H1 (cell line): ENCODE measurements around the gene RPL41. TPM values are rescaled to one million over a fixed set of nuclear protein-coding genes. Genes with fewer than 3 reads are reported as not detected.

Experiments used
- CTCF ChIA-PET: fragments of 300-600 bp; sonication (Branson Sonifier 250); formaldehyde crosslinking; loops from one replicate; lab custom pipeline; 2021; ENCODE audit not compliant: partially characterized antibody; lab: Charles Lee
- POLR2A ChIA-PET: fragments of 300-600 bp; sonication (Branson Sonifier 250); formaldehyde crosslinking; loops from one replicate; lab custom pipeline; 2021; ENCODE audit warnings: inconsistent platforms; ENCODE audit not compliant: partially characterized antibody; lab: Charles Lee
- DNase-seq, 2 experiments: peaks; one replicate each; pipeline versions ENCODE4 v3.0.0 to v3.0.0-alpha.2; 2010 to 2022; ENCODE audit warnings: low spot score in 2 of 2, low read depth in 1 of 2, mixed read lengths in 1 of 2
- FAIRE-seq: peaks from 2 replicates; lab custom pipeline; 2011; peaks lifted over from hg19 to GRCh38; lab: Jason Lieb, UNC
- H2AFZ ChIP-seq: 2 replicates; pipeline ENCODE4 v1.8.1; 2012; ENCODE audit warnings: low read length, inconsistent platforms
- H2AK5ac ChIP-seq: 2 replicates; pipeline ENCODE4 v1.6.1; 2013; ENCODE audit warnings: low read depth, low read length
- H2BK120ac ChIP-seq: replicated peaks from 2 replicates; pipeline ENCODE3; 2013; ENCODE audit warnings: low read depth, low read length, inconsistent platforms
- H2BK12ac ChIP-seq: 2 replicates; pipeline ENCODE4 v1.6.1; 2013; ENCODE audit warnings: low read depth, low read length
- H2BK15ac ChIP-seq: 2 replicates; pipeline ENCODE4 v1.6.1; 2013; ENCODE audit warnings: low read length
- H2BK20ac ChIP-seq: 2 replicates; pipeline ENCODE4 v1.6.1; 2013; ENCODE audit warnings: low read length
- H2BK5ac ChIP-seq: 2 replicates; pipeline ENCODE4 v1.6.1; 2013; ENCODE audit warnings: low read depth, low read length
- H3K14ac ChIP-seq: 2 replicates; pipeline ENCODE4 v1.6.1; 2013; ENCODE audit warnings: inconsistent platforms; ENCODE audit not compliant: insufficient read length
- H3K18ac ChIP-seq: 2 replicates; pipeline ENCODE4 v1.6.1; 2013; ENCODE audit warnings: low read length; ENCODE audit errors: extremely low read depth
- H3K23ac ChIP-seq: 2 replicates; pipeline ENCODE4 v1.6.1; 2013; ENCODE audit warnings: inconsistent platforms; ENCODE audit not compliant: insufficient read length
- H3K23me2 ChIP-seq: 2 replicates; pipeline ENCODE4 v1.6.1; 2013; ENCODE audit warnings: low read depth, low read length
- H3K27ac ChIP-seq: 2 replicates; pipeline ENCODE4 v1.6.1; 2011; ENCODE audit warnings: low read depth, low read length, inconsistent platforms
- H3K27me3 ChIP-seq, 4 experiments: replicated peaks in 1 of 4; 1 replicate in 1 of 4; 2 replicates in 3 of 4; pipeline versions ENCODE4 v1.6.1 to v1.8.1; 2011 to 2013; ENCODE audit warnings: low read length in 3 of 4, mild to moderate bottlenecking in 3 of 4, inconsistent platforms in 2 of 4, mixed read lengths in 2 of 4, moderate library complexity in 1 of 4; ENCODE audit not compliant: control insufficient read depth in 3 of 4, insufficient read depth in 3 of 4; ENCODE audit errors: extremely low read depth in 1 of 4
- H3K36me3 ChIP-seq, 4 experiments: 2 replicates each; pipeline versions ENCODE4 v1.6.1 to v1.8.1; 2011 to 2013; ENCODE audit warnings: mild to moderate bottlenecking in 4 of 4, low read length in 3 of 4, moderate library complexity in 2 of 4, control low read depth in 1 of 4, inconsistent platforms in 1 of 4; ENCODE audit not compliant: insufficient read depth in 4 of 4, control insufficient read depth in 2 of 4
- H3K4ac ChIP-seq: replicated peaks from 2 replicates; pipeline ENCODE3; 2013; ENCODE audit warnings: low read length, low read depth, mixed read lengths, inconsistent platforms; ENCODE audit not compliant: insufficient read length
- H3K4me1 ChIP-seq, 4 experiments: replicated peaks in 1 of 4; 1 replicate in 1 of 4; 2 replicates in 3 of 4; pipeline versions ENCODE4 v1.6.1 to v1.8.1; 2011 to 2013; ENCODE audit warnings: low read length in 3 of 4, inconsistent platforms in 2 of 4, mixed read lengths in 1 of 4; ENCODE audit not compliant: insufficient read depth in 4 of 4, control insufficient read depth in 3 of 4
- H3K4me2 ChIP-seq, 2 experiments: 2 replicates each; pipeline versions ENCODE4 v1.6.1 to v1.8.1; 2011 to 2013; ENCODE audit warnings: low read depth in 2 of 2, low read length in 2 of 2, control low read depth in 1 of 2, inconsistent platforms in 1 of 2, mild to moderate bottlenecking in 1 of 2; ENCODE audit not compliant: insufficient read depth in 1 of 2
- H3K4me3 ChIP-seq, 4 experiments: fragments of 200-600, 300-600 bp in 1 of 4; sonication (generic), shearing (Covaris generic), sonication (Bioruptor Twin) in 1 of 4; 2 replicates each; pipeline versions ENCODE4 v1.5.1 to v1.8.1; 2011 to 2016; ENCODE audit warnings: low read length in 4 of 4, low read depth in 3 of 4, control low read depth in 2 of 4, inconsistent platforms in 2 of 4, mild to moderate bottlenecking in 2 of 4, mixed read lengths in 1 of 4, moderate library complexity in 1 of 4; ENCODE audit not compliant: insufficient read depth in 2 of 4; ENCODE audit errors: extremely low read depth in 1 of 4
- H3K56ac ChIP-seq: replicated peaks from 2 replicates; pipeline ENCODE3; 2013; ENCODE audit warnings: low read depth, mild to moderate bottlenecking, mixed read lengths, low read length, inconsistent platforms; ENCODE audit not compliant: insufficient read length
- H3K79me1 ChIP-seq: 2 replicates; pipeline ENCODE4 v1.6.1; 2013; ENCODE audit warnings: low read depth, low read length, control low read depth
- H3K79me2 ChIP-seq, 2 experiments: 2 replicates each; pipeline versions ENCODE4 v1.6.1 to v1.8.1; 2012 to 2013; ENCODE audit warnings: low read length in 2 of 2, mild to moderate bottlenecking in 2 of 2, inconsistent platforms in 1 of 2; ENCODE audit not compliant: insufficient read depth in 2 of 2, control insufficient read depth in 1 of 2
- H3K9ac ChIP-seq, 4 experiments: replicated peaks in 1 of 4; 1 replicate in 1 of 4; 2 replicates in 3 of 4; pipeline versions ENCODE4 v1.6.1 to v1.8.1; 2011 to 2013; ENCODE audit warnings: low read depth in 3 of 4, low read length in 3 of 4, control low read depth in 2 of 4, mild to moderate bottlenecking in 2 of 4, moderate library complexity in 2 of 4, inconsistent platforms in 1 of 4; ENCODE audit errors: extremely low read depth in 1 of 4
- H3K9me3 ChIP-seq, 2 experiments: 2 replicates each; pipeline versions ENCODE4 v1.6.1 to v1.8.1; 2012 to 2013; ENCODE audit warnings: mild to moderate bottlenecking in 2 of 2, moderate library complexity in 2 of 2, control low read depth in 1 of 2, inconsistent platforms in 1 of 2, low read depth in 1 of 2, low read length in 1 of 2, mixed read lengths in 1 of 2; ENCODE audit not compliant: insufficient read depth in 2 of 2
- H4K20me1 ChIP-seq, 2 experiments: replicated peaks in 1 of 2; 2 replicates each; pipeline versions ENCODE3 to v1.8.1; 2011 to 2013; ENCODE audit warnings: inconsistent platforms in 2 of 2, low read length in 2 of 2, mild to moderate bottlenecking in 1 of 2; ENCODE audit not compliant: insufficient read depth in 2 of 2, control insufficient read depth in 1 of 2
- H4K5ac ChIP-seq: 2 replicates; pipeline ENCODE4 v1.6.1; 2013; ENCODE audit warnings: low read length, low read depth, mixed read lengths, inconsistent platforms; ENCODE audit not compliant: insufficient read length
- H4K8ac ChIP-seq: 2 replicates; pipeline ENCODE4 v1.8.0; 2013; ENCODE audit warnings: mild to moderate bottlenecking, moderate library complexity, low read length, inconsistent platforms; ENCODE audit not compliant: insufficient read depth; ENCODE audit errors: extremely low read depth
- H4K91ac ChIP-seq: replicated peaks from 2 replicates; pipeline ENCODE3; 2013; ENCODE audit warnings: low read length, mixed read lengths, inconsistent platforms; ENCODE audit not compliant: insufficient read length
- BACH1 ChIP-seq: IDR thresholded peaks from 2 replicates; pipeline ENCODE4 v1.6.1; 2012; ENCODE audit warnings: low read length, improper control_type of control experiment
- BCL11A ChIP-seq, 2 experiments: IDR thresholded peaks; one replicate each; pipeline ENCODE4 v1.6.1; 2011; ENCODE audit warnings: low read depth in 2 of 2, low read length in 2 of 2, mild to moderate bottlenecking in 2 of 2
- EGR1 ChIP-seq: IDR thresholded peaks from 2 replicates; pipeline ENCODE4 v1.6.1; 2011; ENCODE audit warnings: low read depth, low read length, borderline replicate concordance
- HDAC2 ChIP-seq, 2 experiments: fragments of 300-600 bp in 1 of 2; sonication (generic) in 1 of 2; IDR thresholded peaks; 2 replicates each; pipeline ENCODE4 v1.6.1; 2011 to 2012; ENCODE audit warnings: low read depth in 2 of 2, low read length in 2 of 2, mild to moderate bottlenecking in 2 of 2, moderate library complexity in 2 of 2, borderline replicate concordance in 1 of 2, inconsistent platforms in 1 of 2
- NRF1 ChIP-seq: IDR thresholded peaks from 2 replicates; pipeline ENCODE4 v1.6.1; 2011; ENCODE audit warnings: mild to moderate bottlenecking, low read depth, low read length, improper control_type of control experiment
- SIN3A ChIP-seq, 2 experiments: IDR thresholded peaks in 1 of 2; conservative IDR thresholded peaks in 1 of 2; 2 replicates each; pipeline ENCODE4 v1.6.1; 2011 to 2012; ENCODE audit warnings: low read length in 2 of 2, improper control_type of control experiment in 1 of 2, low read depth in 1 of 2, mild to moderate bottlenecking in 1 of 2
- SRF ChIP-seq: IDR thresholded peaks from 2 replicates; pipeline ENCODE4 v1.6.1; 2011; ENCODE audit warnings: mild to moderate bottlenecking, low read depth, low read length, moderate library complexity
- TAF1 ChIP-seq: IDR thresholded peaks from 2 replicates; pipeline ENCODE4 v1.6.1; 2011; ENCODE audit warnings: mild to moderate bottlenecking, low read depth, low read length
- USF2 ChIP-seq: IDR thresholded peaks from 2 replicates; pipeline ENCODE4 v1.6.1; 2011; ENCODE audit warnings: low read length, improper control_type of control experiment
- WGBS, 2 experiments: shearing (Covaris generic) in 1 of 2; methylation state at CpG; one replicate each; pipeline versions ENCODE4 v1.1.6 to v1.1.7; 2013 to 2015; ENCODE audit warnings: low lambda C conversion rate in 2 of 2, mixed read lengths in 2 of 2, inconsistent platforms in 1 of 2, low coverage in 1 of 2, missing lambda C conversion rate in 1 of 2; ENCODE audit not compliant: insufficient replicate concordance in 2 of 2, insufficient coverage in 1 of 2, insufficient read length in 1 of 2; ENCODE audit errors: extremely low coverage in 1 of 2, missing lambda C conversion rate in 1 of 2; 5-methylcytosine and 5-hydroxymethylcytosine counted together
- polyA plus RNA-seq, 7 experiments: library from polyadenylated mRNA; depleted of rRNA in 3 of 7; stranded (reverse) in 5 of 7; unstranded in 2 of 7; fragments of >200 nt in 5 of 7; fragments of 200-250 nt in 2 of 7; gene quantifications; 1 replicate in 5 of 7; 2 replicates in 1 of 7; 4 replicates in 1 of 7; pipeline versions ENCODE4 v1.2.1 to v1.2.3, GENCODE V29; 2011 to 2013; ENCODE audit warnings: missing spikeins in 2 of 7, mixed read lengths in 2 of 7
- total RNA-seq: library from RNA; stranded (reverse); fragmentation: NEBNext Ultra II Directional; extraction: Animal tissue kit (Norgen Biotek cat#: 25700); gene quantifications from 2 replicates; pipeline ENCODE4 v1.2.1, GENCODE V29; 2021

Gene RPL41
- total and polyA plus RNA-seq, 2 of the 8 experiments (the other 6 are each of a cell fraction or from before 2014, with no cell fraction given), result 4,440 to 16,488 TPM

- Histone ChIP-seq H3K23ac (no peak overlapping the region), H4K8ac (no peak overlapping the region; the same call in 1 of the 2 replicates), H2BK20ac (no peak overlapping the region), H2AFZ (no peak overlapping the region), H4K5ac (no peak overlapping the region), H3K79me2 (peaks cover 2 to 4% of the 10 kb centered on the region in 2 experiments; a peak in 3 of 4 replicates), H3K23me2 (no peaks in the 10 kb centered on the region; the same call in 1 of the 2 replicates), H3K14ac (no peak overlapping the region), H3K27ac (no peak overlapping the region), H4K20me1 (peaks cover 0 to 1% of the 10 kb centered on the region in 2 experiments), H2BK12ac (no peak overlapping the region), H3K9me3 (no peaks in the 10 kb centered on the region), H3K79me1 (no peaks in the 10 kb centered on the region), H3K4me2 (no peak overlapping the region), H3K27me3 (no peaks in the 10 kb centered on the region), H3K4ac (no peak overlapping the region), H3K18ac (no peak overlapping the region), H3K36me3 (peaks cover 23 to 67% (median 57%) of the 10 kb centered on the region in 4 experiments), H3K4me1 (no peaks in the 10 kb centered on the region), H3K56ac (no peak overlapping the region), H2AK5ac (no peak overlapping the region), H4K91ac (no peak overlapping the region), H2BK120ac (no peak overlapping the region), H3K4me3 (no peak overlapping the region), H3K9ac (no peak overlapping the region), H2BK15ac (no peak overlapping the region), H2BK5ac (no peak overlapping the region)
- TF ChIP-seq SRF, result no peak
- no peak for TF ChIP-seq SIN3A (conservative IDR thresholded peaks at IDR 0.05 in 1 of 2, IDR thresholded peaks at IDR 0.05 in 1 of 2; ENCODE audit: low read depth in 1 of 2, low read length in 2 of 2)
- TF ChIP-seq TAF1, result no peak
- TF ChIP-seq BACH1, result no peak
- TF ChIP-seq BCL11A (IDR thresholded peaks at IDR 0.05; ENCODE audit: low read depth in 2 of 2, low read length in 2 of 2), result no peak
- no peak for TF ChIP-seq NRF1
- no peak for TF ChIP-seq HDAC2 (IDR thresholded peaks at IDR 0.05; ENCODE audit: borderline replicate concordance in 1 of 2, low read depth in 2 of 2, low read length in 2 of 2)
- no peak for TF ChIP-seq EGR1
- TF ChIP-seq USF2, result no peak
- 91% methylated on average over 4 of the region's 4 CpGs; no CpG with 5 or more reads in 1 of the 2 experiments for WGBS, 2 experiments
- FAIRE-seq (no peak), DNase-seq (no peak)
- POLR2A ChIA-PET, result interaction anchor here (0.9 to 1.5 kb wide), 6 partner anchors 18 to 88 kb away, joined by 3 read pairs; partner anchors contain the start of genes MYL6 and ZC3H10
- CTCF ChIA-PET, result interaction anchor here (1.0 kb wide), 2 partner anchors 11 to 19 kb away, joined by 3 to 5 read pairs; no protein-coding TSS in a partner anchor
These were observed 16.6 kb upstream of the RPL41 start for GRCh38 chr12:56099787-56100186.
